ENCODE results near the gene TBC1D5. TPM values are rescaled to one million over a fixed set of nuclear protein-coding genes. Genes with fewer than 3 reads are reported as not detected.

TBC1D5 gene
- polyA plus RNA-seq, 1 experiment, result 44.6 TPM

GRCh38 chr3:17765819-17766472 lies 23.5 kb upstream of the TBC1D5 start:
- Histone ChIP-seq H3K27me3 (ENCODE audit: control insufficient read depth, insufficient read depth, low read length) (no peaks in the 10 kb centered on the region), H3K4me3 (ENCODE audit: low read depth, low read length) (no peak overlapping the region), H3K9me3 (ENCODE audit: control insufficient read depth, insufficient read depth, low read length) (no peaks in the 10 kb centered on the region), H3K27ac (ENCODE audit: low read depth, low read length) (no peak overlapping the region)
- ChIA-PET POLR2A (no interaction called here), CTCF (no interaction called here)
- DNase-seq (ENCODE audit: low read depth, low spot score), result no peak
- TF ChIP-seq, protein P1, sequence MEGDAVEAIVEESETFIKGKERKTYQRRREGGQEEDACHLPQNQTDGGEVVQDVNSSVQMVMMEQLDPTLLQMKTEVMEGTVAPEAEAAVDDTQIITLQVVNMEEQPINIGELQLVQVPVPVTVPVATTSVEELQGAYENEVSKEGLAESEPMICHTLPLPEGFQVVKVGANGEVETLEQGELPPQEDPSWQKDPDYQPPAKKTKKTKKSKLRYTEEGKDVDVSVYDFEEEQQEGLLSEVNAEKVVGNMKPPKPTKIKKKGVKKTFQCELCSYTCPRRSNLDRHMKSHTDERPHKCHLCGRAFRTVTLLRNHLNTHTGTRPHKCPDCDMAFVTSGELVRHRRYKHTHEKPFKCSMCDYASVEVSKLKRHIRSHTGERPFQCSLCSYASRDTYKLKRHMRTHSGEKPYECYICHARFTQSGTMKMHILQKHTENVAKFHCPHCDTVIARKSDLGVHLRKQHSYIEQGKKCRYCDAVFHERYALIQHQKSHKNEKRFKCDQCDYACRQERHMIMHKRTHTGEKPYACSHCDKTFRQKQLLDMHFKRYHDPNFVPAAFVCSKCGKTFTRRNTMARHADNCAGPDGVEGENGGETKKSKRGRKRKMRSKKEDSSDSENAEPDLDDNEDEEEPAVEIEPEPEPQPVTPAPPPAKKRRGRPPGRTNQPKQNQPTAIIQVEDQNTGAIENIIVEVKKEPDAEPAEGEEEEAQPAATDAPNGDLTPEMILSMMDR (IDR thresholded peaks at IDR 0.05; ENCODE audit: low read depth, low read length), result no peak

- CTCF ChIA-PET, result no interaction called here
- no peak for DNase-seq (ENCODE audit: low read depth, low spot score)
- Histone ChIP-seq H3K27me3 (ENCODE audit: control insufficient read depth, insufficient read depth, low read length) (no peaks in the 10 kb centered on the region), H3K27ac (ENCODE audit: low read depth, low read length) (no peak overlapping the region), H3K9me3 (ENCODE audit: control insufficient read depth, insufficient read depth, low read length) (no peaks in the 10 kb centered on the region), H3K4me3 (ENCODE audit: low read depth, low read length) (no peak overlapping the region)
- TF ChIP-seq, protein P1 (IDR thresholded peaks at IDR 0.05; ENCODE audit: low read depth, low read length), result no peak
- POLR2A ChIA-PET, result no interaction called here
Observed at GRCh38 chr3:17761563-17761962, 19.1 kb upstream of the TBC1D5 start.

DNA sequence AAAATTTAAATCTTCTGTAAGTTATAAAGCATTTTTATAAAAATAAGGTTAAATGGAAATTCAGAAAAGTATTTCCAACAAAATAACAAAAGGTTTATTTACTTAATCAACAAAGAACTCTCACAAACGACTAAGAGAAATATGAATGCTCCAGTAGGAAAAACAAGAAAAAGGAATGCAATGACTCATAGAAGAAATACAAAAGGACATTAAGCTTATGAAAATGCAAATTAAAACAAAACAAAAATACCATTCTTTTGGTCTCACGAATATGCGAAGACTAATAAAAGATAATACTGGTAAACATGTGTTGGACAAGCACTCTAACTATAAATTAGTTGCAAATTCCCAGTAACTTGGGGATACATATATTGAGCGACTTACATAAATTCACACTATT lies 17.5 kb upstream of the TBC1D5 start:
- Histone ChIP-seq H3K4me3 (ENCODE audit: low read depth, low read length) (no peak overlapping the region), H3K27ac (ENCODE audit: low read depth, low read length) (no peak overlapping the region), H3K27me3 (ENCODE audit: control insufficient read depth, insufficient read depth, low read length) (no peaks in the 10 kb centered on the region), H3K9me3 (ENCODE audit: control insufficient read depth, insufficient read depth, low read length) (no peaks in the 10 kb centered on the region)
- DNase-seq (ENCODE audit: low read depth, low spot score), result no peak
- TF ChIP-seq, protein P1 (IDR thresholded peaks at IDR 0.05; ENCODE audit: low read depth, low read length), result no peak
- ChIA-PET POLR2A (no interaction called here), CTCF (no interaction called here)

GRCh38 chr3:17755836-17756235 lies 13.4 kb upstream of the TBC1D5 start:
- no peak overlapping the region for H3K4me3 ChIP-seq (ENCODE audit: low read depth, low read length)
- H3K9me3 ChIP-seq (ENCODE audit: control insufficient read depth, insufficient read depth, low read length), result no peaks in the 10 kb centered on the region
- ChIA-PET POLR2A (no interaction called here), CTCF (no interaction called here)
- no peak for DNase-seq (ENCODE audit: low read depth, low spot score)
- TF ChIP-seq, protein P1 (IDR thresholded peaks at IDR 0.05; ENCODE audit: low read depth, low read length), result no peak
- no peak overlapping the region for H3K27ac ChIP-seq (ENCODE audit: low read depth, low read length)
- H3K27me3 ChIP-seq (ENCODE audit: control insufficient read depth, insufficient read depth, low read length), result no peaks in the 10 kb centered on the region

DNA sequence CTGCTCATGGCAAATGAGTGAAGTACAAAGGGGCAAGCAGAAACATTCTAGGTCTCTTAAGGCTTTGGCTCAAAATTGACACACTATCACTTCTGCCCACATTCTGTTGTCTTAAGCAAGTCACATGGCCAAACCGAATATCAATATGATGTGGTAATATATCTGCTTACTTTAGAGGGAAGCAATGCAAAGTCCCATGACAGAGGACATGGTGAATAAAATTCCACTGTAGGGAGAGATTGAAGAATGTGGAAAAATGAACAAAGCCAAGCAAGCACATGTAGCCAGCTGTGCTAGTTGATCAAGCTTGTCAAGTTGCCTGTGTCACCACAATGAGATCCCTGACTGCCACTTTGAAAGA lies 11.2 kb upstream of the TBC1D5 start:
- H3K27me3 ChIP-seq (ENCODE audit: control insufficient read depth, insufficient read depth, low read length), result no peaks in the 10 kb centered on the region
- DNase-seq (ENCODE audit: low read depth, low spot score), result no peak
- no peaks in the 10 kb centered on the region for H3K9me3 ChIP-seq (ENCODE audit: control insufficient read depth, insufficient read depth, low read length)
- TF ChIP-seq, protein P1 (IDR thresholded peaks at IDR 0.05; ENCODE audit: low read depth, low read length), result no peak
- no peak overlapping the region for H3K27ac ChIP-seq (ENCODE audit: low read depth, low read length)
- ChIA-PET POLR2A (no interaction called here), CTCF (interaction anchor here (0.6 kb wide), 1 partner anchor 89 kb away, joined by 3 read pairs; no protein-coding TSS in a partner anchor)
- no peak overlapping the region for H3K4me3 ChIP-seq (ENCODE audit: low read depth, low read length)

Measured in AG04450 (cell line).